Measurements from ENCODE around the gene HTR5A.

The HTR5A gene

GRCh38 chr7:155131090-155131489 lies 61.0 kb downstream of the HTR5A start:
- no peak for ATAC-seq
- TF ChIP-seq GLIS3 (CRISPR knock-in tag; IDR thresholded peaks at IDR 0.05) = no peak
- no peak for TF ChIP-seq PPARA (CRISPR knock-in tag; IDR thresholded peaks at IDR 0.05; ENCODE audit: borderline replicate concordance)
- TF ChIP-seq ESRRG (CRISPR knock-in tag; IDR thresholded peaks at IDR 0.05) = no peak
- no peak for TF ChIP-seq TOX (CRISPR knock-in tag; IDR thresholded peaks at IDR 0.05; ENCODE audit: borderline replicate concordance)
- TF ChIP-seq SNAI2 (CRISPR knock-in tag; IDR thresholded peaks at IDR 0.05) = no peak
- no peak for TF ChIP-seq ZC3H10 (CRISPR knock-in tag; IDR thresholded peaks at IDR 0.05)
- no peak for TF ChIP-seq CSDC2 (CRISPR knock-in tag; IDR thresholded peaks at IDR 0.05)
- no peak for TF ChIP-seq ZFP3 (CRISPR knock-in tag; IDR thresholded peaks at IDR 0.05)
- no peak for TF ChIP-seq CREB5 (CRISPR knock-in tag; IDR thresholded peaks at IDR 0.05; ENCODE audit: low read depth)
- TF ChIP-seq TCF4 (CRISPR knock-in tag; IDR thresholded peaks at IDR 0.05; ENCODE audit: borderline replicate concordance) = no peak
- no peak for TF ChIP-seq OSR1 (CRISPR knock-in tag; IDR thresholded peaks at IDR 0.05)
- TF ChIP-seq ZNF8 (CRISPR knock-in tag; IDR thresholded peaks at IDR 0.05) = no peak
- TF ChIP-seq ZNF70 (CRISPR knock-in tag; IDR thresholded peaks at IDR 0.05) = no peak
- TF ChIP-seq RARB (CRISPR knock-in tag; IDR thresholded peaks at IDR 0.05) = no peak
- no peak for TF ChIP-seq ZFP30 (CRISPR knock-in tag; IDR thresholded peaks at IDR 0.05)
- no peak for TF ChIP-seq ISL1 (CRISPR knock-in tag; IDR thresholded peaks at IDR 0.05)

GRCh38 chr7:155132431-155132830 lies 62.3 kb downstream of the HTR5A start:
- no peak for ATAC-seq
- TF ChIP-seq ISL1 (CRISPR knock-in tag; IDR thresholded peaks at IDR 0.05) = no peak

GRCh38 chr7:155136619-155137243 lies 66.6 kb downstream of the HTR5A start:
- no peak for ATAC-seq
- TF ChIP-seq TOX (CRISPR knock-in tag; IDR thresholded peaks at IDR 0.05; ENCODE audit: borderline replicate concordance) (no peak), GLIS3 (CRISPR knock-in tag; IDR thresholded peaks at IDR 0.05) (no peak), BACH2 (CRISPR knock-in tag; IDR thresholded peaks at IDR 0.05; ENCODE audit: borderline replicate concordance) (no peak)

Measured in SK-N-SH treated with all-trans-retinoic acid at 6 μM for 48 hours (cell line).